Measurements from ENCODE around the gene GSC2.

DNA sequence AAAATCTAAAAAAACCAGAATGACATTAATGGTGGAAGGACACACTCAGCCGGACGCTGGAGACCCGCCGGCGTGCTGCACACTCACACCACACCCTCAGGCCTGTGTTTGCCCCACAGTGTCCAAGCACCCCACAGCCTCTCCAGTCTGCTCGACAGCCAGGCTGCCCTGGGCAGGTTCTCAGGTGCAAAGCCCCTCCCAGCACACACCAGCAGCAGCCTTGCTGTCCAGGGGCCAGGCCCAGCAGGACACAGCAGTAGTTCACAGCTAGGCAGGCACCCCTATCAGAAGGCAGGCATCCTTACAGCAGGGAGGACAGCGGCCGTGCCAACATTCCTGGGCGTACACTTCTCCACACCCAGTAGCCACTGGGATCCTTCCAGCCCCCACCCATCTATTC lies 30.1 kb upstream of the GSC2 start:
- TF ChIP-seq POLR2A (IDR thresholded peaks at IDR 0.05): no peak
- TF ChIP-seq POLR2AphosphoS5 (IDR thresholded peaks at IDR 0.05): no peak
